HepG2 (cell line): ENCODE measurements around the gene APOC4. TPM values are rescaled to one million over a fixed set of nuclear protein-coding genes. Genes with fewer than 3 reads are reported as not detected.

Source experiments
- ELF4 ChIP-seq: sonication (generic); formaldehyde crosslinking; IDR thresholded peaks from 2 replicates; pipeline ENCODE4 v1.5.0; 2020; ENCODE audit warnings: missing genetic modification reagents, mild to moderate bottlenecking, moderate library complexity, borderline replicate concordance
- ETV6 ChIP-seq: sonication (generic); formaldehyde crosslinking; conservative IDR thresholded peaks from 2 replicates; pipeline ENCODE4 v1.4.0; 2020; ENCODE audit warnings: missing genetic modification reagents
- KDM5A ChIP-seq: fragments of 200-600 bp; sonication (generic); IDR thresholded peaks from 2 replicates; pipeline ENCODE4 v1.7.0; 2018; ENCODE audit warnings: antibody characterized with exemption, mild to moderate bottlenecking, low read length, borderline replicate concordance
- RCOR2 ChIP-seq: IDR thresholded peaks from 2 replicates; pipeline ENCODE4 v1.6.1; 2016; ENCODE audit warnings: missing biosample characterization, missing genetic modification reagents
- SMC3 ChIP-seq: IDR thresholded peaks from 2 replicates; pipeline ENCODE4 v1.6.1; 2011; ENCODE audit warnings: low read length, improper control_type of control experiment
- SNAI1 ChIP-seq: sonication (generic); formaldehyde crosslinking; IDR thresholded peaks from 2 replicates; pipeline ENCODE4 v1.5.0; 2020; ENCODE audit warnings: mild to moderate bottlenecking, missing genetic modification reagents, borderline replicate concordance
- TOE1 ChIP-seq: sonication (generic); formaldehyde crosslinking; IDR thresholded peaks from 2 replicates; pipeline ENCODE4 v1.4.0; 2020; ENCODE audit warnings: mild to moderate bottlenecking, missing genetic modification reagents
- ZNF331 ChIP-seq: sonication (generic); formaldehyde crosslinking; IDR thresholded peaks from 2 replicates; pipeline ENCODE4 v1.4.0; 2020; ENCODE audit warnings: missing genetic modification reagents
- ZNF354B ChIP-seq: sonication (generic); formaldehyde crosslinking; IDR thresholded peaks from 2 replicates; pipeline ENCODE4 v1.8.0; 2022; ENCODE audit warnings: mild to moderate bottlenecking, missing genetic modification reagents
- ZNF441 ChIP-seq: sonication (generic); formaldehyde crosslinking; IDR thresholded peaks from 2 replicates; pipeline ENCODE4 v1.7.0; 2021; ENCODE audit warnings: missing genetic modification reagents, borderline replicate concordance
- ZNF501 ChIP-seq: sonication (generic); formaldehyde crosslinking; IDR thresholded peaks from 2 replicates; pipeline ENCODE4 v1.5.1; 2020; ENCODE audit warnings: mild to moderate bottlenecking, moderate library complexity, missing genetic modification reagents
- ZNF572 ChIP-seq: sonication (generic); formaldehyde crosslinking; IDR thresholded peaks from 2 replicates; pipeline ENCODE4 v1.5.1; 2020; ENCODE audit warnings: mild to moderate bottlenecking, missing genetic modification reagents
- ZNF674 ChIP-seq: sonication (generic); formaldehyde crosslinking; IDR thresholded peaks from 2 replicates; pipeline ENCODE4 v1.5.0; 2020; ENCODE audit warnings: low read depth, mild to moderate bottlenecking, missing genetic modification reagents
- ZNF724P ChIP-seq: sonication (generic); formaldehyde crosslinking; IDR thresholded peaks from 2 replicates; pipeline ENCODE4 v1.8.0; 2022; ENCODE audit warnings: missing genetic modification reagents, borderline replicate concordance
- ZNF768 ChIP-seq: sonication (generic); formaldehyde crosslinking; IDR thresholded peaks from 2 replicates; pipeline ENCODE4 v1.4.0; 2020; ENCODE audit warnings: missing genetic modification reagents
- ZSCAN12 ChIP-seq: sonication (generic); formaldehyde crosslinking; IDR thresholded peaks from 2 replicates; pipeline ENCODE4 v1.9.0; 2021; ENCODE audit warnings: mild to moderate bottlenecking, missing genetic modification reagents
- ZSCAN25 ChIP-seq: sonication (generic); formaldehyde crosslinking; IDR thresholded peaks from 2 replicates; pipeline ENCODE4 v1.8.0; 2022; ENCODE audit warnings: mild to moderate bottlenecking, missing genetic modification reagents
- polyA plus RNA-seq, 8 experiments: library from polyadenylated mRNA; depleted of rRNA in 3 of 8; stranded (reverse) in 7 of 8; unstranded in 1 of 8; fragments of >200 nt; fragmentation: Illumina TruSeq in 4 of 8; extraction: Trizol in 4 of 8; gene quantifications; 2 replicates each; pipeline versions ENCODE4 v1.2.1 to v1.2.3, GENCODE V29; 2011 to 2016; ENCODE audit warnings: low read depth in 4 of 8, missing spikeins in 1 of 8, mixed read lengths in 1 of 8; ENCODE audit not compliant: insufficient read depth in 1 of 8
- total RNA-seq, 5 experiments: library from RNA; depleted of rRNA; stranded (reverse); fragments of >200 nt; fragmentation: Illumina TruSeq; extraction: Trizol; gene quantifications; 2 replicates each; pipeline ENCODE4 v1.2.3, GENCODE V29; 2016; ENCODE audit warnings: low read depth in 1 of 5
- TF ChIP-seq, protein P1 (sequence below): sonication (generic); formaldehyde crosslinking; conservative IDR thresholded peaks from 2 replicates; pipeline ENCODE4 v1.8.0; 2022; ENCODE audit warnings: missing genetic modification reagents
- TF ChIP-seq, protein P2 (sequence below): sonication (generic); formaldehyde crosslinking; IDR thresholded peaks from 2 replicates; pipeline ENCODE4 v1.4.0; 2020; ENCODE audit warnings: missing genetic modification reagents, mild to moderate bottlenecking, borderline replicate concordance
- TF ChIP-seq, protein P3 (sequence below): IDR thresholded peaks from 2 replicates; pipeline ENCODE4 v1.6.1; 2016; ENCODE audit warnings: missing biosample characterization, missing genetic modification reagents, low read depth
- TF ChIP-seq, protein P4 (sequence below): sonication (generic); formaldehyde crosslinking; IDR thresholded peaks from 2 replicates; pipeline ENCODE4 v1.4.0; 2020; ENCODE audit warnings: missing genetic modification reagents

Gene APOC4
- total and polyA plus RNA-seq, 2 of the 13 experiments (the other 11 are each of a cell fraction or from before 2014, with no cell fraction given) = 0.46 TPM; not detected in 1

DNA sequence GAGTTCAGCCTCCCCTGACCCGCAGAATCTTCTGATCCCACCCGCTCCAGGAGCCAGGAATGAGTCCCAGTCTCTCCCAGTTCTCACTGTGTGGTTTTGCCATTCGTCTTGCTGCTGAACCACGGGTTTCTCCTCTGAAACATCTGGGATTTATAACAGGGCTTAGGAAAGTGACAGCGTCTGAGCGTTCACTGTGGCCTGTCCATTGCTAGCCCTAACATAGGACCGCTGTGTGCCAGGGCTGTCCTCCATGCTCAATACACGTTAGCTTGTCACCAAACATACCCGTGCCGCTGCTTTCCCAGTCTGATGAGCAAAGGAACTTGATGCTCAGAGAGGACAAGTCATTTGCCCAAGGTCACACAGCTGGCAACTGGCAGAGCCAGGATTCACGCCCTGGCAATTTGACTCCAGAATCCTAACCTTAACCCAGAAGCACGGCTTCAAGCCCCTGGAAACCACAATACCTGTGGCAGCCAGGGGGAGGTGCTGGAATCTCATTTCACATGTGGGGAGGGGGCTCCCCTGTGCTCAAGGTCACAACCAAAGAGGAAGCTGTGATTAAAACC lies 37.5 kb upstream of the APOC4 start (continued):
- TF ChIP-seq ZNF441 (CRISPR knock-in tag) = peak; percentile 31; the same call in 1 of the 2 replicates
- no peak for TF ChIP-seq KDM5A
- TF ChIP-seq, protein P1, sequence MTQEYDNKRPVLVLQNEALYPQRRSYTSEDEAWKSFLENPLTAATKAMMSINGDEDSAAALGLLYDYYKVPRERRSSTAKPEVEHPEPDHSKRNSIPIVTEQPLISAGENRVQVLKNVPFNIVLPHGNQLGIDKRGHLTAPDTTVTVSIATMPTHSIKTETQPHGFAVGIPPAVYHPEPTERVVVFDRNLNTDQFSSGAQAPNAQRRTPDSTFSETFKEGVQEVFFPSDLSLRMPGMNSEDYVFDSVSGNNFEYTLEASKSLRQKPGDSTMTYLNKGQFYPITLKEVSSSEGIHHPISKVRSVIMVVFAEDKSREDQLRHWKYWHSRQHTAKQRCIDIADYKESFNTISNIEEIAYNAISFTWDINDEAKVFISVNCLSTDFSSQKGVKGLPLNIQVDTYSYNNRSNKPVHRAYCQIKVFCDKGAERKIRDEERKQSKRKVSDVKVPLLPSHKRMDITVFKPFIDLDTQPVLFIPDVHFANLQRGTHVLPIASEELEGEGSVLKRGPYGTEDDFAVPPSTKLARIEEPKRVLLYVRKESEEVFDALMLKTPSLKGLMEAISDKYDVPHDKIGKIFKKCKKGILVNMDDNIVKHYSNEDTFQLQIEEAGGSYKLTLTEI (CRISPR knock-in tag) = no peak
- TF ChIP-seq, protein P2, sequence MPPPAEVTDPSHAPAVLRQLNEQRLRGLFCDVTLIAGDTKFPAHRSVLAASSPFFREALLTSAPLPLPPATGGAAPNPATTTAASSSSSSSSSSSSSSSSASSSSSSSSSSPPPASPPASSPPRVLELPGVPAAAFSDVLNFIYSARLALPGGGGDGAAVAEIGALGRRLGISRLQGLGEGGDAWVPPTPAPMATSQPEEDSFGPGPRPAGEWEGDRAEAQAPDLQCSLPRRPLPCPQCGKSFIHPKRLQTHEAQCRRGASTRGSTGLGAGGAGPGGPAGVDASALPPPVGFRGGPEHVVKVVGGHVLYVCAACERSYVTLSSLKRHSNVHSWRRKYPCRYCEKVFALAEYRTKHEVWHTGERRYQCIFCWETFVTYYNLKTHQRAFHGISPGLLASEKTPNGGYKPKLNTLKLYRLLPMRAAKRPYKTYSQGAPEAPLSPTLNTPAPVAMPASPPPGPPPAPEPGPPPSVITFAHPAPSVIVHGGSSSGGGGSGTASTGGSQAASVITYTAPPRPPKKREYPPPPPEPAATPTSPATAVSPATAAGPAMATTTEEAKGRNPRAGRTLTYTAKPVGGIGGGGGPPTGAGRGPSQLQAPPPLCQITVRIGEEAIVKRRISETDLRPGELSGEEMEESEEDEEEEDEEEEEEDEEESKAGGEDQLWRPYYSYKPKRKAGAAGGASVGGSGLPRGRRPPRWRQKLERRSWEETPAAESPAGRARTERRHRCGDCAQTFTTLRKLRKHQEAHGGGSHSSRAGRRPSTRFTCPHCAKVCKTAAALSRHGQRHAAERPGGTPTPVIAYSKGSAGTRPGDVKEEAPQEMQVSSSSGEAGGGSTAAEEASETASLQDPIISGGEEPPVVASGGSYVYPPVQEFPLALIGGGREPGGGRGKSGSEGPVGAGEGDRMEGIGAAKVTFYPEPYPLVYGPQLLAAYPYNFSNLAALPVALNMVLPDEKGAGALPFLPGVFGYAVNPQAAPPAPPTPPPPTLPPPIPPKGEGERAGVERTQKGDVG (CRISPR knock-in tag) = no peak
- TF ChIP-seq ZNF768 (CRISPR knock-in tag) = peak; percentile 99
- TF ChIP-seq ZSCAN12 (CRISPR knock-in tag) = 0 out of 2 replicates have a peak, but pooled peaks have one; percentile 34
- TF ChIP-seq, protein P3, sequence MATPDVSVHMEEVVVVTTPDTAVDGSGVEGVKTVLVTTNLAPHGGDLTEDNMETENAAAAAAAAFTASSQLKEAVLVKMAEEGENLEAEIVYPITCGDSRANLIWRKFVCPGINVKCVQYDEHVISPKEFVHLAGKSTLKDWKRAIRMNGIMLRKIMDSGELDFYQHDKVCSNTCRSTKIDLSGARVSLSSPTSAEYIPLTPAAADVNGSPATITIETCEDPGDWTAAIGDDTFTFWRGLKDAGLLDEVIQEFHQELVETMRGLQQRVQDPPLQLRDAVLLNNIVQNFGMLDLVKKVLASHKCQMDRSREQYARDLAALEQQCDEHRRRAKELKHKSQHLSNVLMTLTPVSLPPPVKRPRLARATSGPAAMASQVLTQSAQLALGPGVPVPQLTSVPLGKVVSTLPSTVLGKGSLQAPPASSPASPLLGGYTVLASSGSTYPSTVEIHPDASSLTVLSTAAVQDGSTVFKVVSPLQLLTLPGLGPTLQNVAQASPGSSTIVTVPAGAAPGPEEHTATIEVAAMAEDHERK (CRISPR knock-in tag) = no peak
- TF ChIP-seq ETV6 = no peak
- TF ChIP-seq ZNF724P (CRISPR knock-in tag) = no peak
- TF ChIP-seq ZNF501 (CRISPR knock-in tag) = 0 out of 2 replicates have a peak, but pooled peaks have one; percentile 13
- TF ChIP-seq SMC3 = peak; percentile 21; the same call in 1 of the 2 replicates
- 0 out of 2 replicates have a peak, but pooled peaks have one; percentile 11 for TF ChIP-seq ZNF572 (CRISPR knock-in tag)
- no peak for TF ChIP-seq TOE1
- peak; percentile 46; the same call in 1 of the 2 replicates for TF ChIP-seq RCOR2 (CRISPR knock-in tag)
- TF ChIP-seq ZSCAN25 = peak; percentile 13; the same call in 1 of the 2 replicates
- TF ChIP-seq ZNF331 (CRISPR knock-in tag) = no peak
- TF ChIP-seq ZNF674 (CRISPR knock-in tag) = no peak
- TF ChIP-seq SNAI1 (CRISPR knock-in tag) = peak; percentile 5; the same call in 1 of the 2 replicates
- no peak for TF ChIP-seq ZNF354B (CRISPR knock-in tag)
- TF ChIP-seq, protein P4, sequence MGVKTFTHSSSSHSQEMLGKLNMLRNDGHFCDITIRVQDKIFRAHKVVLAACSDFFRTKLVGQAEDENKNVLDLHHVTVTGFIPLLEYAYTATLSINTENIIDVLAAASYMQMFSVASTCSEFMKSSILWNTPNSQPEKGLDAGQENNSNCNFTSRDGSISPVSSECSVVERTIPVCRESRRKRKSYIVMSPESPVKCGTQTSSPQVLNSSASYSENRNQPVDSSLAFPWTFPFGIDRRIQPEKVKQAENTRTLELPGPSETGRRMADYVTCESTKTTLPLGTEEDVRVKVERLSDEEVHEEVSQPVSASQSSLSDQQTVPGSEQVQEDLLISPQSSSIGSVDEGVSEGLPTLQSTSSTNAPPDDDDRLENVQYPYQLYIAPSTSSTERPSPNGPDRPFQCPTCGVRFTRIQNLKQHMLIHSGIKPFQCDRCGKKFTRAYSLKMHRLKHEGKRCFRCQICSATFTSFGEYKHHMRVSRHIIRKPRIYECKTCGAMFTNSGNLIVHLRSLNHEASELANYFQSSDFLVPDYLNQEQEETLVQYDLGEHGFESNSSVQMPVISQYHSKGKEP (CRISPR knock-in tag) = no peak
- no peak for TF ChIP-seq ELF4 (CRISPR knock-in tag)
